RWPE1 (cell line): ENCODE data around the gene VASH1.

ENCODE experiments used
- CTCF ChIA-PET: fragments of 350-600 bp; sonication (Branson Sonifier 250); formaldehyde crosslinking; extraction: SDS; loops from one replicate; lab custom pipeline; 2021; lab: Yijun Ruan, JAX
- POLR2A ChIA-PET: fragments of 400-600 bp; formaldehyde crosslinking; extraction: SDS; loops from one replicate; lab custom pipeline; 2020; ENCODE audit warnings: antibody characterized with exemption; ENCODE audit not compliant: low non-redundant PET; lab: Yijun Ruan, JAX
- DNase-seq: peaks from one replicate; pipeline ENCODE4 v3.0.0; 2012; ENCODE audit warnings: low spot score
- H3K27ac ChIP-seq: fragments of 450-650 bp; 2 replicates; pipeline ENCODE4 v1.5.1; 2017
- CTCF ChIP-seq: fragments of 450-650 bp; conservative IDR thresholded peaks from 2 replicates; pipeline ENCODE4 v1.5.1; 2017; ENCODE audit warnings: low read depth, mild to moderate bottlenecking

VASH1 gene

GRCh38 chr14:76755610-76756370, 5.5 kb upstream of the VASH1 start:
- no peak for TF ChIP-seq CTCF
- no peak overlapping the region for H3K27ac ChIP-seq
- DNase-seq: no peak
- ChIA-PET POLR2A (no interaction called here), CTCF (interaction anchor here (0.6 kb wide), 1 partner anchor 46 kb away, joined by 8 read pairs; no protein-coding TSS in a partner anchor)

- no peak overlapping the region for H3K27ac ChIP-seq
- TF ChIP-seq CTCF: no peak
- DNase-seq: no peak
- POLR2A ChIA-PET: no interaction called here
- CTCF ChIA-PET: no interaction called here
Measured at GRCh38 chr14:76756371-76756750, 4.9 kb upstream of the VASH1 start.

- DNase-seq: no peak
- TF ChIP-seq CTCF: no peak
- H3K27ac ChIP-seq: no peak overlapping the region
- ChIA-PET POLR2A (no interaction called here), CTCF (interaction anchor here (0.6 kb wide), 1 partner anchor 44 kb away, joined by 3 read pairs; no protein-coding TSS in a partner anchor)
Measured at GRCh38 chr14:76759589-76759988, 1.7 kb upstream of the VASH1 start.

- DNase-seq: no peak
- POLR2A ChIA-PET: no interaction called here
Measured at GRCh38 chr14:76760331-76761135, 735 bp upstream of the VASH1 start.

GRCh38 chr14:76761960-76762410, 717 bp downstream of the VASH1 start:
- DNase-seq: no peak
- ChIA-PET CTCF (interaction anchor here (0.6 to 1.3 kb wide), 2 partner anchors 51 to 715 kb away, joined by 3 to 4 read pairs; no protein-coding TSS in a partner anchor), POLR2A (no interaction called here)
- no peak overlapping the region for H3K27ac ChIP-seq
- TF ChIP-seq CTCF: no peak

More at GRCh38 chr14:76760331-76761135, 735 bp upstream of the VASH1 start:
- CTCF ChIA-PET: interaction anchor here (0.6 to 1.3 kb wide), 2 partner anchors 45 to 50 kb away, joined by 3 read pairs; no protein-coding TSS in a partner anchor
- no peak overlapping the region for H3K27ac ChIP-seq
- TF ChIP-seq CTCF: no peak

GRCh38 chr14:76762411-76763095, 1.3 kb downstream of the VASH1 start:
- no peak for DNase-seq
- no peak for TF ChIP-seq CTCF
- POLR2A ChIA-PET: no interaction called here
- CTCF ChIA-PET: interaction anchor here (0.6 kb wide), 1 partner anchor 715 kb away, joined by 4 read pairs; no protein-coding TSS in a partner anchor
- H3K27ac ChIP-seq: no peak overlapping the region
